ENCODE measurements around the gene SCN3B.
"Not testable (repeated sequence)": the region's sequence is repeated elsewhere in the genome, so short reads cannot be mapped to it uniquely, and the experiment has no call there.

Gene SCN3B, protein sequence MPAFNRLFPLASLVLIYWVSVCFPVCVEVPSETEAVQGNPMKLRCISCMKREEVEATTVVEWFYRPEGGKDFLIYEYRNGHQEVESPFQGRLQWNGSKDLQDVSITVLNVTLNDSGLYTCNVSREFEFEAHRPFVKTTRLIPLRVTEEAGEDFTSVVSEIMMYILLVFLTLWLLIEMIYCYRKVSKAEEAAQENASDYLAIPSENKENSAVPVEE

DNA sequence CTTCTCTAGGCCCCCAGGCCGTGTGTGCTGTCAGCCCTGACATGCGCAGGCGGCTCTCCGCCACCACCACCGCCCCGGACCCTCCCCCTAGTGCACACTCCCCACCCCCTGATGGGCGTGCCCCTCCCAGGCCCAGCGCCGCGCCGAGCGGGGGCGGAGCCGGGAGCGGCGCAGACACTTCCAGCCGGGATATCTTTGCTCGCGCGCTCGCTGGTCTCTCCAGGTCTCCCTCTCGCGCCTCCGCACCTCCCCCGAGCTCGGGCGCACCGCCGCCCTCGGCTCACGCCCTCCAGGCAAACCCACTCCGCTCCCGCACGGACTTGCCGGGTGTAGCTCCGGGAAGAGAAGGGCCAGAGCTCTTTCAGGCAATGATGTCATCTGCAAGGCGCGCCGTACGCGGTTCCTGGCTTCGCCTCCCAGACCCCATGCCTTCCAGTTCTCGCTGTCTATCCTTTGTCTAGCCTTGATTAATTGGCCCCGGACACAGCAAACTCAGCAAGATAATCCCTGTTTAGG is at the start of gene SCN3B:
TSS of gene SCN3B (minus strand) at position 59 of the 516 bp plus-strand sequence. CDS start 823 bp downstream, outside the sequence.
- no peak for DNase-seq (ENCODE audit: low read depth in 2 of 3, low spot score in 2 of 3)

DNA sequence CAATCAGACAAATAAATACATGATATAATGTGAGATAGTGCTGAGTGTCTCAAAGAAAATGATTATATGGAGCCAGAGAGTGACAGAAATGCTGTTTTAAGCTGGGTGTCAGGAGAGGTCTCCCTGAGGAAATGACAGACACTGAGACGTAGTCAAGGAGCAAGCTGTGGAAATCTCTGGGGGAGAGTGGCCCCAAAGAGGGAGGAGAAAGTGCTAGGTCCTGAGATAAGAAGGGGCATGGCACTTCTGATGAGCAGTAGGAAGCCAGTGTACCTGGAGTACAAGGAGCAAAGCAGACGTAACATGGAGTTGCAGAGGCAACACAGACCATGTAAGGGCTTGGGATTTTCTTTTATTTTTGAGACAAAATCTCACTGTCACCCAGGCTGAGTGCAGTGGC is 48.3 kb upstream of the SCN3B start:
- DNase-seq (ENCODE audit: low read depth in 2 of 3, low spot score in 2 of 3): no peak

- no peak for DNase-seq (ENCODE audit: low read depth in 2 of 3, low spot score in 2 of 3)
Measured at GRCh38 chr11:123702139-123702538, 47.7 kb upstream of the SCN3B start.

GRCh38 chr11:123700772-123701171 is 46.3 kb upstream of the SCN3B start:
- no peak for DNase-seq (ENCODE audit: low read depth in 2 of 3, low spot score in 2 of 3)

DNA sequence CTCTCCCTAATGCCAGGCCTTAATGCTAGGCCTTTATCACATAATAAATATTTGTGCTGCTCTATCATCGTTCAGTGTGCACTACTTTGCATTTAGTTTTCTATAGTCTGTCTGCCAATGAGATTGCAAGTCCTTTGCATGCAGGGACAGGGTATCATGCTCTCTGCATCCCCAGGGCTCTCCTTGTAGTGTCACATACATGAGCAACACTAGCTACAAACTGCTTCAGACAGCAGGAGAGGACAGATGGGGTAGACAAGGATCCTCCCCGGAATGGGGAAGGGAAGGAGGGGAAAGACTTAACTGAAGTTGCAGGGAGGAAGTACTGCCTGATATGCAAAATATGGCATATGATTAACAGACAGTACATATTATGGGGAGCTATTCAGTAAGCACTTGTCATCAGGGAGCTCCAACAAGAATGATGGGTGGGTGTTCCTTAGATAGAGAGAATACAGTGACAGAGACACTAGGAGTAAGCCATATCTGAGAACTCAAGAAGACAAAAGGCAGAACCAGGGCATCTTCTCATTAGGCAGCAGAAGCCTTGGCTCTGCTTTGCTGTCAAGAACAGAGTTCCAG is 44.2 kb upstream of the SCN3B start:
- no peak for DNase-seq (ENCODE audit: low read depth in 2 of 3, low spot score in 2 of 3)

GRCh38 chr11:123696183-123696582 is 41.8 kb upstream of the SCN3B start:
- no peak for DNase-seq (ENCODE audit: low read depth in 2 of 3, low spot score in 2 of 3)

- no peak for DNase-seq (ENCODE audit: low read depth in 2 of 3, low spot score in 2 of 3)
Measured at GRCh38 chr11:123695231-123695630, 40.8 kb upstream of the SCN3B start.

DNA sequence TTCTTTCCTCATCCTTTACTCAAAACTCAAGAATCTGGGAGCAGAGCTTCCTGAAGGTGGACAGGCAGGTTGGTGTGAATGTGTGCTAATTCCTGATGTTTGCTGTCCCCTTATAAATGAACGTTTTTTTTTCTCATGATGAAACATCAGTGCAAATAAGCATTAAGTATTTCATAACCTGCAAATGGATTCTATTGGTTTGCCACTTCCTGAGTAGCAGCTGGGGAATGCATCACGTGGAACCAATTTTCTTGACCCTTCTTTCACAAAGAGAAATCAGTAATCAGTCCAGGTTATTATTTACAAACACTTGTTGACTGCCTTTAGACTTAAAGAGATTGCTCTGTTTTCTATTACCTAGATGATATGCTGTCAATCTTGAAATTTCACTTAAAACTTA is 40.1 kb upstream of the SCN3B start:
- no peak for DNase-seq (ENCODE audit: low read depth in 2 of 3, low spot score in 2 of 3)

DNA sequence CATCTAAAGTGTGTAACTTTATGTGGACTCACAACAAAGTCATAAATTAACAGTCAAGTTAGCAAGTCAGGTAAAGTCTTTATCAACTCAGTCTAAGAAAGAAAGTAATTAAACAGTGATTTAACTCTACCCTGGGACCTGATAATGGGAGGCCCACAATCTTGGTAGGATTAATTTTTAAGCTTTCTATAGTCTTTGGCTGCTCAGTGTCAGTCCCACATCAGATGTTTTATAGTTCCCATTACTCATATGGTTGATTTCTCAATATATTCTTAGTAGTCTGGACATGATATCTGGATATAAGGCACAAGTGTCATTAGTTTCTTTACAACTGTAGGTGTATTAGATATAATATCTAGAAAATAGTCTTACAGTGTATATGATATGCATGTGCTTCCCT is 38.5 kb upstream of the SCN3B start:
- no peak for DNase-seq (ENCODE audit: low read depth in 2 of 3, low spot score in 2 of 3)

DNA sequence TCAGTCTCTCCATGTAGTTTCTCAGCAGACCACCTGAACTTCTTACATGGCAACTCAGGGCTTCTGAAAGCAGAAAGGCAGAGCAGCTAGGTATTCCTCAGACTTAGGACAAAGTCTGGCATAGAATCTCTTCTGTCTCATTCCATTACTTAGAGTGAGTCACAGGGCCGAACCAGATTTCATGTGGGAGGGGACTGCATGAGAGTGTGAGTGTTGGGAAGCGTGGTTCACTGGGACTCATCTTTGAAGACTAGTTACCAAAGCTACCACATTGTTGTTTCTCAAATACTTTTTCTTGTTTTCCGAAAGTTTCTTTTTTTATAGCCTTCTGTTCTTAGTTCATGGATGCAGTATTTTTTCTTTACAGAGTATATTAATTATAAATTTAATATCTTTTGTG is 36.1 kb upstream of the SCN3B start:
- DNase-seq (ENCODE audit: low read depth in 2 of 3, low spot score in 2 of 3): no peak

- no peak for DNase-seq (ENCODE audit: low read depth in 2 of 3, low spot score in 2 of 3)
Measured at GRCh38 chr11:123684601-123685000, 30.2 kb upstream of the SCN3B start.

DNA sequence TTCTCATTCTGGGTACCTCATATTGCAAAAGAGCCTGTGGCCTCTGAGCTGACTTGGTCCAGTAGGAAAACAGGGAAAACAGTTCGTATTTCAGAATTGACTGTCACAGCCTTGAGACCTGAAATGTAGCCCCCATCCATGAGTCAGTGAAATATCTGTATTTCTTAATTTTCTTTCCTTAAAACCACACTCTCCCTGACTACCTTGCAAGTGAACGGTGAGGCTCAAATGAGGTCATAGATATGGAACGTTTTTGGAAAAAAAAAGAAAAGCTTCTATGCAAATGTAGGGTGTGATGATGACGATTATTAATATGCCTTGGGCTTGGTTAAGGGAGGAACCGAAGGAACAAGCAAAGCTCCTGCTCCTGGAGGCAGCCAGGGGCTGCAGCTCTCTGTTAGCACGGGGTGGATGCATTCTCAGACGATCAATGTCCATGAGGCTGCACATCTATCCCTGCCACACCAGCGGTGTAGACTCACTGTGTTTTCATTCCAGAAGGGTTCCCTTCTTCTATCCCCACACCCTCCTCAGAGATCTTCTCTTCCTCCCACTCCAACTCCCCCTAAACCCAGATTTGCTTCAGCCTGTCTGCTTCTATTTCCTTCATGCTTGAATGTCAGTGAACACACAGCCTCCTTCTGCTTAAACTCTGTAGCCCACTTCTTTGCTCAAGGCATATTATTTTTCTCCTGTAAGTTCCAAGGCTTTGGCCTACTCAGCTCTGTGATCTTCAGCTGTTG is 29.2 kb upstream of the SCN3B start:
- DNase-seq (ENCODE audit: low read depth in 2 of 3, low spot score in 2 of 3): no peak

- no peak for DNase-seq (ENCODE audit: low read depth in 2 of 3, low spot score in 2 of 3)
Measured at GRCh38 chr11:123682696-123683410, 28.4 kb upstream of the SCN3B start.

DNA sequence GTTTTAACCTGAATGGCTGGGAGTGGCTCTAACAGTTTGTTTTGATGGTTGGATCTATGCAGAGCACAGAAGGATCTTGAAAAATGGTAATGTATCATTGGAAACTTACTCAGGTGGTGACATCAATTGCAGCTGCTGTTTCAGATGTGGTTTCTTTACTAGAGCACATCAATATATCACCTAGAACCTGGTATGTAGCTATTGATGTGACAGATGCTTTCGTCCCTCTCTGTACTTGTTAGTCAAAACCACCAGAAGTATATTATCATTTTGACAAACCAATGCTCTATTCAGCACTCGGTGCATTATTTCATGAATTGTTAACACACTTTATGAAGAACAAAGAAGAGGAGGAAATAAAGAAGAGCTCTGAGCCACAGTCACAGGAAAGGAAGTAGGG is 26.6 kb upstream of the SCN3B start:
- no peak for DNase-seq (ENCODE audit: low read depth in 2 of 3, low spot score in 2 of 3)

- DNase-seq (ENCODE audit: low read depth in 2 of 3, low spot score in 2 of 3): no peak
Measured at GRCh38 chr11:123678246-123678645, 23.8 kb upstream of the SCN3B start.

GRCh38 chr11:123677510-123677909 is 23.1 kb upstream of the SCN3B start:
- no peak for DNase-seq (ENCODE audit: low read depth in 2 of 3, low spot score in 2 of 3)

DNA sequence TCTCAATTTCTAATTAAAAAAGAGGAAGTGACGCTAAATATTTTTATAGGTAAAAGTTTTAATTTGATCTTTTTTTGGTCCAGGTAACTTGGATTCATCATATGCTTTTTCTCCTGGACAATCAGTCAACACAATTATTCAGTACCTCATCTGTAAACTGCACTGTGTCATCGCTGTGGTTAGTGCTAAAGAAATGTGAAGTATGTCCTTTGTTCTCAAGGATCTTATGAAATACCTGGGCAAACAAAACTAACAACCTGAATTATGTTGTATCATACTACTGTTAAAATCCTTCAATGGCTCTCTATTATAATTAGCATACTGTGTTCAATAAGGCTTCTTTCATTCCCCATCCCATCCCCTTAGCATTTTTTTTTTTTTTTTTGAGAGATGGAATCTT is 19.9 kb upstream of the SCN3B start:
- DNase-seq (ENCODE audit: low read depth in 2 of 3, low spot score in 2 of 3): no peak

- no peak for DNase-seq (ENCODE audit: low read depth in 2 of 3, low spot score in 2 of 3)
Measured at GRCh38 chr11:123672568-123672967, 18.1 kb upstream of the SCN3B start.

DNA sequence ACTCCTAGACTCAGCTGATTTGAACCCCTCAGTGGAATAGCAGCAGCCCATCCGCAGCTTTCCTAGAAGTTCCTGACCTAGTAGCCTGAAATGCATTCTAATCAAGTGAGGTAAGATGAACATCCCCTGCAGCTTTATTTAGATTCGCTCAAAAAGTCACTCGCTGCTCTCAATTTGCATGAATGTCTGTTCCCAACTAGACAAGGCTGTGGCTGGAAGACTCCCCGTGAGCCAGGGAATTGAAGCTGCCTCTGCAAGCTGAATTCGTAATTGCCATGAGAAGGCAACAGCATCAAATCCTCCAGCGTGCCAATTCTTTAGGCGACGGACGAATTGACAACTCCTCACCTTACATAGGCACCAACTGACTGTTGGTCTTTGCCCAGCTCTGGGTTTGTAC is 17.1 kb upstream of the SCN3B start:
- DNase-seq (ENCODE audit: low read depth in 2 of 3, low spot score in 2 of 3): no peak

DNA sequence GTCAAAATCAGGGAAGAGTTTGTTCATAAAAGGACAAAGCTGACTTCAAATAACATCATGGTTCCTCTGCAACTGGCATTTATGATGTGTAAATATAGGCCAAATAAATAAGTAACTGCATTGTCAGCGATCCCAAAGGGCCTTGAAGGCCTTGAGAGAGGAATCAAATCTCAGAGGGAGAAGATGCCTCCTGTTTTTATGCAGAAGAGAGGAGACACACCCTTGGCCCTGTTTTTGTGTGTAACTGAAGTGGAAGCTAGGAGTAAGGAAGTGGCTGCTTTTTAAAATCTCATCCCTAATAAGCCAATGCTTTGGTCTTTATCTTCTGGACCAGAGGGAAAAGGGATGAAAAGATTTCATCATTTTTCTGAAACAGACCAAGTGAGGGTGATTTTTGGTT is 15.7 kb upstream of the SCN3B start:
- no peak for DNase-seq (ENCODE audit: low read depth in 2 of 3, low spot score in 2 of 3)

- no peak for DNase-seq (ENCODE audit: low read depth in 2 of 3, low spot score in 2 of 3)
Measured at GRCh38 chr11:123665306-123665705, 10.9 kb upstream of the SCN3B start.

- not testable (repeated sequence) for DNase-seq (ENCODE audit: low read depth in 2 of 3, low spot score in 2 of 3)
Measured at GRCh38 chr11:123659965-123660364, 5.5 kb upstream of the SCN3B start.
